OCI-LY7 (cell line): ENCODE results near the gene ZNF585A. TPM values are rescaled to one million over a fixed set of nuclear protein-coding genes. Genes with fewer than 3 reads are reported as not detected.

Experiments
- BruUV-seq: library from RNA; stranded (reverse); fragments of 400-500 nt; replicated peaks from 2 replicates; lab custom pipeline; 2021; lab: Mats Ljungman, UMichigan
- CTCF ChIA-PET: fragments of 300-600 bp; sonication (Branson Sonifier 250); formaldehyde crosslinking; loops from one replicate; lab custom pipeline; 2022; ENCODE audit warnings: antibody characterized with exemption; ENCODE audit not compliant: unreplicated experiment; lab: Charles Lee
- POLR2A ChIA-PET: fragments of 300-600 bp; sonication (Branson Sonifier 250); formaldehyde crosslinking; loops from one replicate; lab custom pipeline; 2022; ENCODE audit warnings: antibody characterized with exemption; lab: Charles Lee
- DNase-seq: peaks from one replicate; pipeline ENCODE4 v3.0.0-alpha.2; 2015; ENCODE audit warnings: low spot score
- H2AFZ ChIP-seq: fragments of 200-600 bp; sonication (generic), shearing (Covaris generic); 2 replicates; pipeline ENCODE4 v1.6.1; 2014; ENCODE audit warnings: mild to moderate bottlenecking, antibody characterized with exemption, low read length, moderate library complexity
- H3K27ac ChIP-seq: fragments of 200-600 bp; sonication (generic); 2 replicates; pipeline ENCODE4 v1.5.1; 2014; ENCODE audit warnings: mixed run types, low read depth, mild to moderate bottlenecking, moderate library complexity, low read length, inconsistent platforms; ENCODE audit not compliant: poor library complexity, severe bottlenecking
- H3K36me3 ChIP-seq: fragments of 200-600 bp; sonication (generic); 2 replicates; pipeline ENCODE4 v1.6.1; 2014; ENCODE audit warnings: mild to moderate bottlenecking, antibody characterized with exemption, low read length, moderate library complexity, mixed read lengths; ENCODE audit not compliant: insufficient read depth
- H3K4me1 ChIP-seq: fragments of 200-600 bp; sonication (generic); 2 replicates; pipeline ENCODE4 v1.5.1; 2014; ENCODE audit warnings: mild to moderate bottlenecking, low read length; ENCODE audit not compliant: insufficient read depth, poor library complexity, severe bottlenecking
- H3K4me2 ChIP-seq: fragments of 200-600 bp; sonication (generic); 2 replicates; pipeline ENCODE4 v1.6.1; 2014; ENCODE audit warnings: mild to moderate bottlenecking, low read length
- H3K4me3 ChIP-seq: fragments of 200-600 bp; sonication (generic); 2 replicates; pipeline ENCODE4 v1.5.1; 2014; ENCODE audit warnings: mild to moderate bottlenecking, low read depth, low read length; ENCODE audit not compliant: poor library complexity, severe bottlenecking
- H3K79me2 ChIP-seq: fragments of 200-600 bp; sonication (generic); 2 replicates; pipeline ENCODE4 v1.6.1; 2016; ENCODE audit warnings: low read depth, mild to moderate bottlenecking, low read length, moderate library complexity, mixed read lengths; ENCODE audit not compliant: insufficient read depth
- H3K9me2 ChIP-seq: fragments of 200-600 bp; sonication (generic); 2 replicates; pipeline ENCODE4 v1.6.1; 2016; ENCODE audit warnings: mild to moderate bottlenecking, low read length, mixed read lengths; ENCODE audit not compliant: insufficient read depth
- H3K9me3 ChIP-seq: fragments of 200-600 bp; sonication (generic); 2 replicates; pipeline ENCODE4 v1.6.1; 2014; ENCODE audit warnings: mild to moderate bottlenecking, mixed run types, low read length, mixed read lengths
- H4K20me1 ChIP-seq: fragments of 200-600 bp; sonication (generic); 2 replicates; pipeline ENCODE4 v1.6.1; 2014; ENCODE audit warnings: mild to moderate bottlenecking, antibody characterized with exemption, low read length, moderate library complexity, mixed read lengths; ENCODE audit not compliant: insufficient read depth
- CTCF ChIP-seq: fragments of 200-600 bp; sonication (generic); conservative IDR thresholded peaks from 2 replicates; pipeline ENCODE4 v1.5.1; 2014; ENCODE audit warnings: mild to moderate bottlenecking, antibody characterized with exemption, low read length, moderate library complexity, mixed read lengths
- EZH2phosphoT487 ChIP-seq: fragments of 200-600 bp; sonication (generic); IDR thresholded peaks from 2 replicates; pipeline ENCODE4 v1.6.1; 2018; ENCODE audit warnings: low read depth, borderline replicate concordance, mild to moderate bottlenecking, mixed run types, antibody characterized with exemption, low read length, moderate library complexity, mixed read lengths
- intact Hi-C: fragments of 100-400 bp; cut with micrococcal nuclease; formaldehyde crosslinking; loops from one replicate; pipeline ENCODE4 v1.10.0; 2022; ENCODE audit not compliant: unreplicated experiment
- total RNA-seq, 2 experiments: library from RNA; depleted of rRNA in 1 of 2; stranded (reverse); fragments of >200 nt in 1 of 2; shearing (Covaris generic) in 1 of 2; gene quantifications; 2 replicates each; pipeline ENCODE4 v1.2.3, GENCODE V29; 2014 to 2022

Gene ZNF585A
- total RNA-seq, 2 experiments from 2014 or later, result 11.9 to 15.9 TPM

- Histone ChIP-seq H2AFZ (no peak overlapping the region), H3K27ac (no peak overlapping the region), H3K4me2 (no peak overlapping the region), H3K36me3 (peaks cover 79% of the 10 kb centered on the region), H3K79me2 (no peaks in the 10 kb centered on the region), H4K20me1 (no peaks in the 10 kb centered on the region), H3K4me1 (no peaks in the 10 kb centered on the region), H3K9me2 (no peaks in the 10 kb centered on the region), H3K4me3 (no peak overlapping the region), H3K9me3 (peaks cover 8% of the 10 kb centered on the region; the same call in 1 of the 2 replicates)
- TF ChIP-seq EZH2phosphoT487, result no peak
- no peak for TF ChIP-seq CTCF
- CTCF ChIA-PET, result no interaction called here
- no peak for DNase-seq
- POLR2A ChIA-PET, result no interaction called here
- no TSS peak for BruUV-seq
- intact Hi-C loops, result no loop called here
These were observed 6.9 kb downstream of the ZNF585A start for GRCh38 chr19:37165635-37166034.

- Histone ChIP-seq H4K20me1 (no peaks in the 10 kb centered on the region), H3K79me2 (no peaks in the 10 kb centered on the region), H3K27ac (no peak overlapping the region), H3K36me3 (peaks cover 51% of the 10 kb centered on the region), H3K9me3 (peaks cover 23% of the 10 kb centered on the region; the same call in 1 of the 2 replicates), H2AFZ (no peak overlapping the region), H3K4me1 (no peaks in the 10 kb centered on the region), H3K4me2 (no peak overlapping the region), H3K9me2 (no peaks in the 10 kb centered on the region), H3K4me3 (no peak overlapping the region)
- CTCF ChIA-PET, result no interaction called here
- DNase-seq, result no peak
- TF ChIP-seq CTCF (no peak), EZH2phosphoT487 (no peak)
- POLR2A ChIA-PET, result no interaction called here
- intact Hi-C loops, result no loop called here
- no TSS peak for BruUV-seq
These were observed 12.3 kb downstream of the ZNF585A start for GRCh38 chr19:37160153-37160552.

GRCh38 chr19:37148214-37148613, 24.3 kb downstream of the ZNF585A start:
- H3K4me1 ChIP-seq, result no peaks in the 10 kb centered on the region
- DNase-seq, result no peak
- no peak overlapping the region for H2AFZ ChIP-seq
- H3K36me3 ChIP-seq, result peaks cover 9% of the 10 kb centered on the region
- no peak overlapping the region for H3K27ac ChIP-seq
- ChIA-PET CTCF (no interaction called here), POLR2A (no interaction called here)
- no peaks in the 10 kb centered on the region for H3K9me3 ChIP-seq
- H3K79me2 ChIP-seq, result no peaks in the 10 kb centered on the region
- no peak overlapping the region for H3K4me3 ChIP-seq
- no peaks in the 10 kb centered on the region for H4K20me1 ChIP-seq
- intact Hi-C loops, result no loop called here
- no peak overlapping the region for H3K4me2 ChIP-seq
- no TSS peak for BruUV-seq
- TF ChIP-seq EZH2phosphoT487, result no peak
- no peak for TF ChIP-seq CTCF
- no peaks in the 10 kb centered on the region for H3K9me2 ChIP-seq
